ENCODE results near the gene STK24. TPM values are rescaled to one million over a fixed set of nuclear protein-coding genes. Genes with fewer than 3 reads are reported as not detected.

Gene STK24
- total RNA-seq, 3 donors from 2014 or later, result 190 to 210 (median 204) TPM

DNA sequence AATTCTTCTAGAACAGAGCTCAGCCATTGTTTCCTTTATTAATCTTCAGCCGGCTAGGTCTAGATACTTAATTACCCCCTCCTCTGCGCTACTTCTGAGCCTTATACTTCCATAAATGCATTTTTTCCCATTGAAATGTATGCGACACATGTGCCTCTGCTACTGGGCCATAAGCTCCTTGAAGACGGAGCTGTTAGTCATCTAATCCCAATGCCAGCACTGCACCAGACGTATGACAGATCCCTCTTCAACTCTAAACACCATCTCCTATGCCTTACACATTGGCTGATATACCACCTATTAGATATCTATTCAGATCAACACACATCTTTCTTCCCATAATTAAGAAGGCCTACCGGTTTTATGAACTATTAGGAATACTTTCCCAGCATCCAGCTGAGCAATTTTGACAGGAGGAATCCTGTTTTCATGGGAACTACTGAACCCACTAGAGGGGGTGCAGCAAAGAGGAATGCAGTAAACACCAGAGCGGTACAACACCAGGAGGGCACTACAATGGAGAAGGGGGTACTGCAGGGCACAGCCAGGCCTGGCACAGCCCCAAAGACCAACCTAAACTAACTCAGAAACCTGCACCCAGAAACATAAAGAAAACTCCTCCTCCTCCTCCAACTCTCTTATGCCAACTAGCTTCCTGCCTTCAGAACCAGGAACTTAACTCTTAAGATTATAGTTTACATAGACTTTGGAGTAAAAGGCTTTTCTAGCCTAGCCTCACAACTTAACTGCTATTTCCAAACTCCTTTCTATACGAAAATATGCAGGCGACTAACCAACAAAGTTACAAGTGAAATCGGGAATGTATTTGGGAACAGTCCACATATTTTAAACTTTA is 18.7 kb downstream of the STK24 start:
- Histone ChIP-seq H3K36me3 (ENCODE audit: low read depth) (no peaks in the 10 kb centered on the region), H3K4me1 (ENCODE audit: low read depth) (peaks cover 37% of the 10 kb centered on the region), H3K9me3 (no peaks in the 10 kb centered on the region), H3K4me3 (no peak overlapping the region)
- TF ChIP-seq, protein P1, sequence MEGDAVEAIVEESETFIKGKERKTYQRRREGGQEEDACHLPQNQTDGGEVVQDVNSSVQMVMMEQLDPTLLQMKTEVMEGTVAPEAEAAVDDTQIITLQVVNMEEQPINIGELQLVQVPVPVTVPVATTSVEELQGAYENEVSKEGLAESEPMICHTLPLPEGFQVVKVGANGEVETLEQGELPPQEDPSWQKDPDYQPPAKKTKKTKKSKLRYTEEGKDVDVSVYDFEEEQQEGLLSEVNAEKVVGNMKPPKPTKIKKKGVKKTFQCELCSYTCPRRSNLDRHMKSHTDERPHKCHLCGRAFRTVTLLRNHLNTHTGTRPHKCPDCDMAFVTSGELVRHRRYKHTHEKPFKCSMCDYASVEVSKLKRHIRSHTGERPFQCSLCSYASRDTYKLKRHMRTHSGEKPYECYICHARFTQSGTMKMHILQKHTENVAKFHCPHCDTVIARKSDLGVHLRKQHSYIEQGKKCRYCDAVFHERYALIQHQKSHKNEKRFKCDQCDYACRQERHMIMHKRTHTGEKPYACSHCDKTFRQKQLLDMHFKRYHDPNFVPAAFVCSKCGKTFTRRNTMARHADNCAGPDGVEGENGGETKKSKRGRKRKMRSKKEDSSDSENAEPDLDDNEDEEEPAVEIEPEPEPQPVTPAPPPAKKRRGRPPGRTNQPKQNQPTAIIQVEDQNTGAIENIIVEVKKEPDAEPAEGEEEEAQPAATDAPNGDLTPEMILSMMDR (IDR thresholded peaks at IDR 0.05), result no peak
- intact Hi-C loops (cut with DNase I, micrococcal nuclease), result no loop called here
- peak; percentile 15 for ATAC-seq
- DNase-seq, result no peak

DNA sequence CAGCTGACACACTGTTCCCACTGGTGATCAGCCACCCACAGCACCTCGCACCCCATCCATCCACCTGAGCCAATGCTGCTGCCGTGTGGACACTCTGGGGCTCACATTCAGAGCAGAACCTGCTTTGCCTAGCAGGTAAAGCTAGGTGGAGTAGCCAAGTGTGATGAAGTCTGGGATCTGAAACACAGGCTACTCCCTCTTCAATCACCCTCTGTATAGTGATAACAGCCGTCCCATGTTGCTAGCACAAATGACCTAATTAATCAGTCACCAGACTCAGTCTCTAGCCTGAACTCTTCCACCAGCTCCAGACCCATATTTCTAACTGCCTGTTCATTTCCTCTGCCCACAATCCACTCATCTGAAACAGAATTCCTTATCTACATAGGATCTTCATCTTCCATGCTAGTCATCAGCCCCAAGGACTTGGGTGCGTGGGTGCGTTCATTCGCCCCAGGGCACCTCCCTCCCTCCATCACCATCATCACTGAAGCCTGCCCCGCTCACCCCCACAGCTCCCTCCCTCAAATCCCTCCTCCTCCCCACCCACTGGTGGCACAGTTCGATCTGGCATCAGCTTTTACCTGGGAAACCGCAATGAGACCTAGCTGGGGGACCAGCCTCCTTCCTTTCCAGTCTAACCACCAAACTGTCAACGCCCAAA is 19.8 kb downstream of the STK24 start:
- peaks cover 26% of the 10 kb centered on the region for H3K4me1 ChIP-seq (ENCODE audit: low read depth)
- ATAC-seq, result peak; percentile 74
- intact Hi-C loops (cut with DNase I, micrococcal nuclease), result no loop called here
- no peak overlapping the region for H3K4me3 ChIP-seq
- TF ChIP-seq, protein P1 (IDR thresholded peaks at IDR 0.05), result no peak
- no peak for DNase-seq
- no peaks in the 10 kb centered on the region for H3K9me3 ChIP-seq
- no peaks in the 10 kb centered on the region for H3K36me3 ChIP-seq (ENCODE audit: low read depth)

DNA sequence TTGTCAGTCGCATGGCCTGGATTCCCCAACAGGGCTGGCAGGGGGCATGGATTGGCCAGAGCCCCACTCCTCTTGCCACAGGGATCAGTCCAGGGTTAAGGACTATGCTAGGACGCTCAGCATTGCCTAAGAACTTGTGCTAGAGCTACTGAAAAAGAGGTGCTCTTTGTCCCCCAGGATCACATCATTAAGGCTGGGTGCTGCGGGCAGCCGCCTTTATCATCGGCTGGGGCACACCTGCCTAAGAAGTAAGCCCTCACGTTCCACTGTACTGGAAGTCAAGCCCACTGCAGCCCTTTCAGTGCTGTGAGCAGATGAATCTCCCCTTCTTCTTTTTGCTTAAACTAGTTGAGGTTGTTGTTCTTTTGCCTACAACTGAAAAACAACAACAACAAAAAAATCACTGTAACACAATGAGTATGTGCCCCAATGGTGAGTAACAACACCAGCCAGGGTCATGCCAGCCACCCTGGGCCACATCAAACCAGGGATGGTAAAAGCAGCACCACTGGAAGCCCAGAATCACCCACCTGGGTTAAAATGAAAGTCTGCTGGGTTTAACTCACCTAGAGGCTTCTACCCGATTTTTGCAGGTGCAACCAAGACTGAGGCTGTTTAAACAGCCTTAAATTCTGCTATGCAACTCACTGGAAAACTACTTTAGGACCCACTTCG is 20.6 kb downstream of the STK24 start:
- Histone ChIP-seq H3K36me3 (ENCODE audit: low read depth) (no peaks in the 10 kb centered on the region), H3K4me1 (ENCODE audit: low read depth) (peaks cover 21% of the 10 kb centered on the region), H3K9me3 (no peaks in the 10 kb centered on the region), H3K4me3 (no peak overlapping the region)
- intact Hi-C loops (cut with DNase I, micrococcal nuclease), result no loop called here
- ATAC-seq, result no peak
- TF ChIP-seq, protein P1 (IDR thresholded peaks at IDR 0.05), result no peak
- no peak for DNase-seq

DNA sequence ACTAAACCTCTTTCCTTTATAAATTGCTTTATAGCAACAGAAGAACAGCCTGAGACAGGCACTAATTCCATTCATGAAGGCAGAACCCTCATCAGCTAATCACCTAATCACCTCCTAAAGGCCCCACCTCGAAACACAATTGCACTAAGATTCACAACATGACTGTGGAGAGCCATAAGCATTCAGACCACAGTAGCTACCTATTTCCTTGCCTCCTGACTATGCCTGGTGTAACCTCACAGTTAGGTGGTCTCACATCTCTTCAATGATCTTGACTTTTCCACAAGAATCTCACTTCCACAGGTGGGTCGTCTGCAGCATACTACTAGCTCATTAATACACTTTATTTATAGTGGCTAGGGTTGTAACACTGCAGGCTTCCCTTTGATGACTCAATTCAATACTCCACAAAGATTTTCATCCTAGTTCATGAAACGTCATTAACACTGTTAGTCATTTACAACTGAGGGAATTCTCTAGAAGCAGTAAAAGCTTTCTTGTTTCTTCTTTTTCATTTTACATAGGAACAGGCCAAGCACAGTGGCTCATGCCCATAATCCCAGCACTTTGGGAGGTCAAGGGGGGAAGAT is 27.1 kb downstream of the STK24 start:
- DNase-seq (no peak), ATAC-seq (peak; percentile 64)
- Histone ChIP-seq H3K36me3 (ENCODE audit: low read depth) (no peaks in the 10 kb centered on the region), H3K9me3 (no peaks in the 10 kb centered on the region), H3K4me3 (no peak overlapping the region), H3K4me1 (ENCODE audit: low read depth) (no peaks in the 10 kb centered on the region)
- intact Hi-C loops (cut with DNase I, micrococcal nuclease), result no loop called here
- TF ChIP-seq, protein P1 (IDR thresholded peaks at IDR 0.05), result no peak

DNA sequence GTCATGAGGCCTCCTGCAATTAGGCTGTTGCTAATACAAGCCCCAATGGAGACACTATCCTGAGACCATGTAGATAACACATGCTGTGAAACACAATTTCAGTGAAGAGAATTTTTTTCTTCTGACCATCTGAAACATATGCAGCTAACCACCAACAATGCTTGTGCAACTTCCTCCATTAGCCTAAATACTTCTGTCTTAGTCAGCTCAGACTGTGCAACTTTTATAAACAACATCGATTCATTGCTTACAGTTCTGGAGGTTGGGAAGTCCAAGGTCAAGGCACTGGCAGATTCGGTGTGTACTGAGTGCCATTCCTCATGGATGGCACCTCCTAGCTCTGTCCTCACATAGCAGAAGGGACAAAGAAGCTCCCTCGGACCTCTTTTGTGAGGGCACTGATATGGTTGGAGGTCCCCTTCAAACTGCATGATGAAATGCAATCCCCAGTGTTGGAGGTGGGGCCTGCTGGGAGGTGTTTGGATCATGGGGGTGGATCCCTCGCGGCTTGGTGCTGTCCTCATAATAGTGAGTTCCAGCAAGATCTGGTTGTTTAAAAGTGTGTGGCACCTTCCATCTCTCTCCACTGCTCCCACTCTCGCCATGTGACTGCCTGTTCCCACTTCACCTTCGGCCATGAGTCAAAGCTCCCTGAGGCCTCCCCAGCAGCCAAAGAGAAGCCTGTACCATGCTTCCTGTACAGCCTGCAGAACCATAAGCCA is 27.7 kb downstream of the STK24 start:
- DNase-seq, result no peak
- Histone ChIP-seq H3K4me1 (ENCODE audit: low read depth) (peaks cover 5% of the 10 kb centered on the region), H3K9me3 (no peaks in the 10 kb centered on the region), H3K36me3 (ENCODE audit: low read depth) (no peaks in the 10 kb centered on the region), H3K4me3 (no peak overlapping the region)
- intact Hi-C loops (cut with DNase I, micrococcal nuclease), result no loop called here
- ATAC-seq, result peak; percentile 59
- TF ChIP-seq, protein P1 (IDR thresholded peaks at IDR 0.05), result no peak
